Measurements from ENCODE around the gene RNF41.

The RNF41 gene

DNA sequence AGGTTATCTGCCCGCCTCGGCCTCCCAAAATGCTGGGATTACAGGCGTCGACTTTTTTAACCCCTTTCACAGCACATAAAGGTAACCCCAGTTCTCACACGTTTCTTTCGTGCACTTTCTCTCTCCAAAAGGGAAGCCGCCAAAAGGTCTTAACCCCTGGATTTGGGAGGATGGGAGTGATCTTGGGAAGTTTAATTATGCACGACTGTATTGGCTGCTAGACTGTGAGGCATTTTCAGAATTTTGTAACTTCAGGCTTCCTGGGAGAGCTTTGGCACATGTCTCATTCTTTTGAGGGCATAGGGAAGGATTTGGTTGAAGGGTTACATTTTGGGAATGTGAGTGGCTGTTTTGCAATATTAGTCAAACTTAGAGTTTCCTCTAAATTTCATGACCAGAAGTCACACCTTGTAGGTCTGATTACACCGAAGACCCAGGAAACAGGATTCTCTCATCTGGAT is 31.0 kb downstream of the RNF41 start:
- ATAC-seq = no peak
- TF ChIP-seq BACH2 (CRISPR knock-in tag; IDR thresholded peaks at IDR 0.05; ENCODE audit: borderline replicate concordance) = no peak
- no peak for TF ChIP-seq ZC3H10 (CRISPR knock-in tag; IDR thresholded peaks at IDR 0.05)
- peak; percentile 97 for TF ChIP-seq ZNF70 (CRISPR knock-in tag; IDR thresholded peaks at IDR 0.05)

DNA sequence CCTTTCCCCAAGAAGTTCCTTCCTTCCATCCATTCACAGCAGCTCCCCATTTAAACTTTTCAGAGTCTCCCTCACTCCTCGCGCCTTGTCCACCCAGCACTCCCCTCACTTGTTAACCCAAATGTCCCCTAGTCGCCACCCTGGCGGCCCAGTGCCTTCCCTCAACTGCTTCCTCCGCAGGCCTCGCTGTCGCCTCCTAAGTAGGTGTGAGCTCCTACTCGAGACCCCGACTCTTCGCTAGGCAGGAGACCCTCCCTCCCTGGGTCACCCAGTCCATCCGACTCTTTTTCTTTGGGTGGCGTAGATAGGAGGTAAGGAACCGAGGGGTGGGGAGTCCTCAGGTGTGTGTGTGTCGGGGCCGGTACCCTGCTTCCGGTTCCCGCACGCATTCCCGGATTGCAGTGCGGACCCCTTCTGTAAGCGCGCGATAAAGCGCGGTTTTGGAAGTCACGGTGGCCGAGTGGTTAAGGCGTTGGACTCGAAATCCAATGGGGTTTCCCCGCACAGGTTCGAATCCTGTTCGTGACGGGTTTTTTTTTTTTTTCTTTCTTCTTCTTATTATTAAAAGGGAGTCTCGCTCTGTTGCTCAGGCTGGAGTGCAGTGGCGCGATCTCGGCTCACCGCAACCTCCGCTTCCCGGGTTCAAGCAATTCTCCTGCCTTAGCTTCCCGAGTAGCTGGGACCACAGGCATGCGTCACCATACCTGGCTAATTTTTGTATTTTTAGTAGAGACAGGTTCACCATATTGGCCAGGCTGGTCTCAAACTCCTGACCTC is 31.6 kb downstream of the RNF41 start:
- TF ChIP-seq, protein P1, sequence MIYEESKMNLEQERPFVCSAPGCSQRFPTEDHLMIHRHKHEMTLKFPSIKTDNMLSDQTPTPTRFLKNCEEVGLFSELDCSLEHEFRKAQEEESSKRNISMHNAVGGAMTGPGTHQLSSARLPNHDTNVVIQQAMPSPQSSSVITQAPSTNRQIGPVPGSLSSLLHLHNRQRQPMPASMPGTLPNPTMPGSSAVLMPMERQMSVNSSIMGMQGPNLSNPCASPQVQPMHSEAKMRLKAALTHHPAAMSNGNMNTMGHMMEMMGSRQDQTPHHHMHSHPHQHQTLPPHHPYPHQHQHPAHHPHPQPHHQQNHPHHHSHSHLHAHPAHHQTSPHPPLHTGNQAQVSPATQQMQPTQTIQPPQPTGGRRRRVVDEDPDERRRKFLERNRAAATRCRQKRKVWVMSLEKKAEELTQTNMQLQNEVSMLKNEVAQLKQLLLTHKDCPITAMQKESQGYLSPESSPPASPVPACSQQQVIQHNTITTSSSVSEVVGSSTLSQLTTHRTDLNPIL (CRISPR knock-in tag; IDR thresholded peaks at IDR 0.05; ENCODE audit: low read depth) = 0 out of 2 replicates have a peak, but pooled peaks have one; percentile 24
- TF ChIP-seq, protein P2, sequence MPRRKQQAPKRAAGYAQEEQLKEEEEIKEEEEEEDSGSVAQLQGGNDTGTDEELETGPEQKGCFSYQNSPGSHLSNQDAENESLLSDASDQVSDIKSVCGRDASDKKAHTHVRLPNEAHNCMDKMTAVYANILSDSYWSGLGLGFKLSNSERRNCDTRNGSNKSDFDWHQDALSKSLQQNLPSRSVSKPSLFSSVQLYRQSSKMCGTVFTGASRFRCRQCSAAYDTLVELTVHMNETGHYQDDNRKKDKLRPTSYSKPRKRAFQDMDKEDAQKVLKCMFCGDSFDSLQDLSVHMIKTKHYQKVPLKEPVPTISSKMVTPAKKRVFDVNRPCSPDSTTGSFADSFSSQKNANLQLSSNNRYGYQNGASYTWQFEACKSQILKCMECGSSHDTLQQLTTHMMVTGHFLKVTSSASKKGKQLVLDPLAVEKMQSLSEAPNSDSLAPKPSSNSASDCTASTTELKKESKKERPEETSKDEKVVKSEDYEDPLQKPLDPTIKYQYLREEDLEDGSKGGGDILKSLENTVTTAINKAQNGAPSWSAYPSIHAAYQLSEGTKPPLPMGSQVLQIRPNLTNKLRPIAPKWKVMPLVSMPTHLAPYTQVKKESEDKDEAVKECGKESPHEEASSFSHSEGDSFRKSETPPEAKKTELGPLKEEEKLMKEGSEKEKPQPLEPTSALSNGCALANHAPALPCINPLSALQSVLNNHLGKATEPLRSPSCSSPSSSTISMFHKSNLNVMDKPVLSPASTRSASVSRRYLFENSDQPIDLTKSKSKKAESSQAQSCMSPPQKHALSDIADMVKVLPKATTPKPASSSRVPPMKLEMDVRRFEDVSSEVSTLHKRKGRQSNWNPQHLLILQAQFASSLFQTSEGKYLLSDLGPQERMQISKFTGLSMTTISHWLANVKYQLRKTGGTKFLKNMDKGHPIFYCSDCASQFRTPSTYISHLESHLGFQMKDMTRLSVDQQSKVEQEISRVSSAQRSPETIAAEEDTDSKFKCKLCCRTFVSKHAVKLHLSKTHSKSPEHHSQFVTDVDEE (CRISPR knock-in tag; IDR thresholded peaks at IDR 0.05) = no peak
- no peak for TF ChIP-seq ZFP3 (CRISPR knock-in tag; IDR thresholded peaks at IDR 0.05)
- TF ChIP-seq, protein P3, sequence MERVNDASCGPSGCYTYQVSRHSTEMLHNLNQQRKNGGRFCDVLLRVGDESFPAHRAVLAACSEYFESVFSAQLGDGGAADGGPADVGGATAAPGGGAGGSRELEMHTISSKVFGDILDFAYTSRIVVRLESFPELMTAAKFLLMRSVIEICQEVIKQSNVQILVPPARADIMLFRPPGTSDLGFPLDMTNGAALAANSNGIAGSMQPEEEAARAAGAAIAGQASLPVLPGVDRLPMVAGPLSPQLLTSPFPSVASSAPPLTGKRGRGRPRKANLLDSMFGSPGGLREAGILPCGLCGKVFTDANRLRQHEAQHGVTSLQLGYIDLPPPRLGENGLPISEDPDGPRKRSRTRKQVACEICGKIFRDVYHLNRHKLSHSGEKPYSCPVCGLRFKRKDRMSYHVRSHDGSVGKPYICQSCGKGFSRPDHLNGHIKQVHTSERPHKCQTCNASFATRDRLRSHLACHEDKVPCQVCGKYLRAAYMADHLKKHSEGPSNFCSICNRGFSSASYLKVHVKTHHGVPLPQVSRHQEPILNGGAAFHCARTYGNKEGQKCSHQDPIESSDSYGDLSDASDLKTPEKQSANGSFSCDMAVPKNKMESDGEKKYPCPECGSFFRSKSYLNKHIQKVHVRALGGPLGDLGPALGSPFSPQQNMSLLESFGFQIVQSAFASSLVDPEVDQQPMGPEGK (CRISPR knock-in tag; IDR thresholded peaks at IDR 0.05; ENCODE audit: borderline replicate concordance) = no peak
- no peak for TF ChIP-seq CSDC2 (CRISPR knock-in tag; IDR thresholded peaks at IDR 0.05)
- TF ChIP-seq SNAI2 (CRISPR knock-in tag; IDR thresholded peaks at IDR 0.05) = no peak
- peak; percentile 69 for ATAC-seq

DNA sequence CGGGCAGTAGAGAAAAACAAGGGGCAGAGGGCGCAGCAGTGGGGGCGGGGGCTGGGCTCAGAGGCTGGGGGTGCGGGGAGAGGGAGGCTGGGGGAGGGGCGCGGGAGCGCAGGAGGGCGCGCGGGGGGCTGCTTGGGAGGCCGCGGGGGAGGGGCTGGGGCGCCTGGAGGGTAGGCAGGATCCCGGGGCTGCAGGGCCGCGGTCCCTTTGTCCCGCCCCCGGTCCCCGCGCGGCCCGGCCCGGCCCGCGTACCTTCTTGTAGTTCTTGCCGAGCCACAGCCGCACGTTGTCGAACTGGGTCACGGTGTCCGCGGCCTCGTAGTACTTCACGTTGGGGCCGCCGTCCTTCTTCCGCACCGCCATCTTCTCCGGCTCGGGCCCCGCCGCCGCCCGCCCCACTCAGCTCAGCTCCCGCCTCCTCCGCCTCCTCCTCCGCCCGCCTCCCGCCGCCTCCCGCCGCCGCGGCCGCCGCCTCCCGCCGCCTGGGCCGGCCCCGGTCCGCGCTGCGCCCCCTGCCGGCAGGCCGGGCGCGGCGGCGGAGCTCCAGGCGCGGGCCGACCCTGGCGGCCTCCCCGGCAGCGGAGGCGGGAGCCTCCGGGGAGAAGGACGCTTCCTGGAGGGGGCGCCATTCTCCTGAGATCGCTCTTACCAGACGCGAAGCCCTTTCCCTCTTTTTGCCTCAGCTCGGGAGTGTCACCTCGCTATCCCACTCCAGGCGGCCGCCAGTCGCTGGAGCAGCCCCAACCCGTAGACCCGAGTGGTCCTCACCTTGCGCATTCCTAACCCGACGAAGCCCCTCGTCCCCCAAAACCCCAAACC is 32.4 kb downstream of the RNF41 start, which contains the start of gene SMARCC2:
Gene SMARCC2, minus strand, starts transcription at position 385 of the 819 bp plus-strand sequence. Its CDS starts 22 bp downstream, at position 363.
- peak; percentile 91 for ATAC-seq
- TF ChIP-seq ZFP3 (CRISPR knock-in tag; IDR thresholded peaks at IDR 0.05) (0 out of 2 replicates have a peak, but pooled peaks have one; percentile 10), PPARA (CRISPR knock-in tag; IDR thresholded peaks at IDR 0.05; ENCODE audit: borderline replicate concordance) (no peak), GLIS3 (CRISPR knock-in tag; IDR thresholded peaks at IDR 0.05) (no peak), ARNTL (CRISPR knock-in tag; IDR thresholded peaks at IDR 0.05; ENCODE audit: borderline replicate concordance, low read depth) (no peak)

DNA sequence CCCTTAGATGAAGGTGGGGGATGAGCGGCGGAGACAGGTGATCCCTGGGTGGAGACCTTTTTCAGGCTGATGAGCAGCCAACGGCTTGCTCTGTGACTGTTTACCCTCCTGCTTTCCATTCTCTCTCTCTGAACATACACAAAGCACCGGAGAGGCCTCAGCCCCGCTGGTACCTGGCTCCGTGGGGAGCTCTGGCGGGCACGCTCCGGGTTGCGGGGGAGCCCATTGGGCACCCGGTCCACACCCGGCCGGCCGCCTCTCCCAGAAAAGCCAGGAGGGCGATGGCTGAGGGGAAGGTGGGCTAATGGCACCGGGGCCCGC is 33.0 kb downstream of the RNF41 start:
- peak; percentile 5; the same call in 2 of the 3 replicates for ATAC-seq
- TF ChIP-seq ZNF8 (CRISPR knock-in tag; IDR thresholded peaks at IDR 0.05) = no peak
- no peak for TF ChIP-seq BACH2 (CRISPR knock-in tag; IDR thresholded peaks at IDR 0.05; ENCODE audit: borderline replicate concordance)
- no peak for TF ChIP-seq OSR1 (CRISPR knock-in tag; IDR thresholded peaks at IDR 0.05)
- TF ChIP-seq ZC3H10 (CRISPR knock-in tag; IDR thresholded peaks at IDR 0.05) = no peak
- no peak for TF ChIP-seq SNAI2 (CRISPR knock-in tag; IDR thresholded peaks at IDR 0.05)
- TF ChIP-seq ZNF70 (CRISPR knock-in tag; IDR thresholded peaks at IDR 0.05) = no peak
- TF ChIP-seq RARB (CRISPR knock-in tag; IDR thresholded peaks at IDR 0.05) = no peak
- TF ChIP-seq ZNF565 (CRISPR knock-in tag; conservative IDR thresholded peaks at IDR 0.05; ENCODE audit: low read depth) = no peak
- no peak for TF ChIP-seq GLIS3 (CRISPR knock-in tag; IDR thresholded peaks at IDR 0.05)
- TF ChIP-seq, protein P3 (CRISPR knock-in tag; IDR thresholded peaks at IDR 0.05; ENCODE audit: borderline replicate concordance) = no peak
- no peak for TF ChIP-seq TOX (CRISPR knock-in tag; IDR thresholded peaks at IDR 0.05; ENCODE audit: borderline replicate concordance)
- TF ChIP-seq, protein P4, sequence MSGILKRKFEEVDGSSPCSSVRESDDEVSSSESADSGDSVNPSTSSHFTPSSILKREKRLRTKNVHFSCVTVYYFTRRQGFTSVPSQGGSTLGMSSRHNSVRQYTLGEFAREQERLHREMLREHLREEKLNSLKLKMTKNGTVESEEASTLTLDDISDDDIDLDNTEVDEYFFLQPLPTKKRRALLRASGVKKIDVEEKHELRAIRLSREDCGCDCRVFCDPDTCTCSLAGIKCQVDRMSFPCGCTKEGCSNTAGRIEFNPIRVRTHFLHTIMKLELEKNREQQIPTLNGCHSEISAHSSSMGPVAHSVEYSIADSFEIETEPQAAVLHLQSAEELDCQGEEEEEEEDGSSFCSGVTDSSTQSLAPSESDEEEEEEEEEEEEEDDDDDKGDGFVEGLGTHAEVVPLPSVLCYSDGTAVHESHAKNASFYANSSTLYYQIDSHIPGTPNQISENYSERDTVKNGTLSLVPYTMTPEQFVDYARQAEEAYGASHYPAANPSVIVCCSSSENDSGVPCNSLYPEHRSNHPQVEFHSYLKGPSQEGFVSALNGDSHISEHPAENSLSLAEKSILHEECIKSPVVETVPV (CRISPR knock-in tag; IDR thresholded peaks at IDR 0.05) = no peak
- no peak for TF ChIP-seq TCF4 (CRISPR knock-in tag; IDR thresholded peaks at IDR 0.05; ENCODE audit: borderline replicate concordance)
- TF ChIP-seq, protein P5, sequence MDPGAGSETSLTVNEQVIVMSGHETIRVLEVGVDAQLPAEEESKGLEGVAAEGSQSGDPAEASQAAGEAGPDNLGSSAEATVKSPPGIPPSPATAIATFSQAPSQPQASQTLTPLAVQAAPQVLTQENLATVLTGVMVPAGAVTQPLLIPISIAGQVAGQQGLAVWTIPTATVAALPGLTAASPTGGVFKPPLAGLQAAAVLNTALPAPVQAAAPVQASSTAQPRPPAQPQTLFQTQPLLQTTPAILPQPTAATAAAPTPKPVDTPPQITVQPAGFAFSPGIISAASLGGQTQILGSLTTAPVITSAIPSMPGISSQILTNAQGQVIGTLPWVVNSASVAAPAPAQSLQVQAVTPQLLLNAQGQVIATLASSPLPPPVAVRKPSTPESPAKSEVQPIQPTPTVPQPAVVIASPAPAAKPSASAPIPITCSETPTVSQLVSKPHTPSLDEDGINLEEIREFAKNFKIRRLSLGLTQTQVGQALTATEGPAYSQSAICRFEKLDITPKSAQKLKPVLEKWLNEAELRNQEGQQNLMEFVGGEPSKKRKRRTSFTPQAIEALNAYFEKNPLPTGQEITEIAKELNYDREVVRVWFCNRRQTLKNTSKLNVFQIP (CRISPR knock-in tag; IDR thresholded peaks at IDR 0.05; ENCODE audit: borderline replicate concordance, low read depth) = no peak
- TF ChIP-seq ISL1 (CRISPR knock-in tag; IDR thresholded peaks at IDR 0.05) = no peak
- no peak for TF ChIP-seq ESRRG (CRISPR knock-in tag; IDR thresholded peaks at IDR 0.05)
- TF ChIP-seq ARNTL (CRISPR knock-in tag; IDR thresholded peaks at IDR 0.05; ENCODE audit: borderline replicate concordance, low read depth) = no peak
- no peak for TF ChIP-seq CSDC2 (CRISPR knock-in tag; IDR thresholded peaks at IDR 0.05)
